Endodermal cell (in vitro differentiated cells): ENCODE measurements around the gene DOHH. TPM values are rescaled to one million over a fixed set of nuclear protein-coding genes. Genes with fewer than 3 reads are reported as not detected.

Source experiments
- DNase-seq: peaks from one replicate; pipeline ENCODE4 v3.0.0-alpha.2; 2017
- H3K27ac ChIP-seq: 2 replicates; pipeline ENCODE4 v1.5.1; 2013; ENCODE audit warnings: mild to moderate bottlenecking, low read depth, low read length, moderate library complexity
- H3K27me3 ChIP-seq: 2 replicates; pipeline ENCODE4 v1.6.1; 2013; ENCODE audit warnings: mild to moderate bottlenecking, low read length, moderate library complexity; ENCODE audit not compliant: insufficient read depth, control insufficient read depth, poor library complexity, severe bottlenecking
- H3K36me3 ChIP-seq: 2 replicates; pipeline ENCODE4 v1.7.0; 2013; ENCODE audit warnings: mild to moderate bottlenecking, low read length, moderate library complexity; ENCODE audit not compliant: control insufficient read depth, insufficient read depth
- H3K4me1 ChIP-seq: one replicate; pipeline ENCODE4 v1.7.0; 2013; ENCODE audit warnings: low read length; ENCODE audit not compliant: control insufficient read depth, insufficient read depth
- H3K4me3 ChIP-seq: 2 replicates; pipeline ENCODE4 v1.5.1; 2013; ENCODE audit warnings: mild to moderate bottlenecking, low read length, moderate library complexity
- H3K9ac ChIP-seq: 2 replicates; pipeline ENCODE4 v1.6.1; 2013; ENCODE audit warnings: mild to moderate bottlenecking, low read length, moderate library complexity; ENCODE audit not compliant: poor library complexity, severe bottlenecking; ENCODE audit errors: extremely low read depth
- H3K9me3 ChIP-seq: 2 replicates; pipeline ENCODE4 v1.6.1; 2013; ENCODE audit warnings: mild to moderate bottlenecking, low read length, moderate library complexity; ENCODE audit not compliant: control insufficient read depth
- H3K27ac Mint-ChIP-seq: 2 replicates; pipeline ENCODE4 v1.8.0; 2020; ENCODE audit warnings: mixed read lengths
- H3K27me3 Mint-ChIP-seq: 2 replicates; pipeline ENCODE4 v1.8.0; 2021; ENCODE audit warnings: mild to moderate bottlenecking, mixed read lengths; ENCODE audit not compliant: insufficient read depth
- H3K36me3 Mint-ChIP-seq: 2 replicates; pipeline ENCODE4 v1.8.0; 2020; ENCODE audit warnings: low read depth, mixed read lengths
- H3K4me1 Mint-ChIP-seq: 2 replicates; pipeline ENCODE4 v1.8.0; 2020; ENCODE audit warnings: mixed read lengths
- H3K4me3 Mint-ChIP-seq: 2 replicates; pipeline ENCODE4 v1.8.0; 2020; ENCODE audit warnings: mild to moderate bottlenecking, moderate library complexity, mixed read lengths
- H3K9me3 Mint-ChIP-seq: 2 replicates; pipeline ENCODE4 v1.8.0; 2020; ENCODE audit warnings: mild to moderate bottlenecking, mixed read lengths
- CTCF ChIP-seq: fragments of 200-600 bp; sonication (generic); conservative IDR thresholded peaks from 2 replicates; pipeline ENCODE4 v1.5.0; 2021; ENCODE audit warnings: antibody characterized with exemption, mild to moderate bottlenecking
- WGBS, 2 experiments: methylation state at CpG; one replicate each; pipeline versions ENCODE4 v1.1.5 to v1.1.7; 2013; ENCODE audit warnings: missing lambda C conversion rate in 2 of 2, mixed read lengths in 1 of 2; ENCODE audit not compliant: insufficient coverage in 1 of 2, insufficient read length in 1 of 2; 5-methylcytosine and 5-hydroxymethylcytosine counted together
- total RNA-seq, 2 donors: library from RNA; stranded (reverse); fragmentation: NEBNext Ultra II Directional in 1 of 2; extraction: Animal tissue kit (Norgen Biotek cat#: 25700) in 1 of 2; gene quantifications; 2 replicates in 1 of 2; 3 replicates in 1 of 2; pipeline ENCODE4 v1.2.1, GENCODE V29; 2021

DOHH gene
- total RNA-seq, 2 donors from 2014 or later, result 13.4 to 14.3 TPM

- H3K4me1 Mint-ChIP-seq, result peaks cover 10% of the 10 kb centered on the region
- no peak overlapping the region for H3K9ac ChIP-seq
- no peak overlapping the region for H3K27ac ChIP-seq
- no peaks in the 10 kb centered on the region for H3K27me3 Mint-ChIP-seq
- DNase-seq, result peak; percentile 62
- no peaks in the 10 kb centered on the region for H3K4me1 ChIP-seq
- no peak for TF ChIP-seq CTCF
- no peaks in the 10 kb centered on the region for H3K27me3 ChIP-seq
- H3K27ac Mint-ChIP-seq, result no peak overlapping the region
- H3K4me3 Mint-ChIP-seq, result no peak overlapping the region
- peaks cover 2% of the 10 kb centered on the region for H3K36me3 Mint-ChIP-seq
- no peaks in the 10 kb centered on the region for H3K9me3 ChIP-seq
- no peaks in the 10 kb centered on the region for H3K9me3 Mint-ChIP-seq
- WGBS, 2 experiments, result 86 to 87% methylated on average over 15 to 25 of the region's 25 CpGs
- no peak overlapping the region for H3K4me3 ChIP-seq
- H3K36me3 ChIP-seq, result no peaks in the 10 kb centered on the region
Observed at GRCh38 chr19:3441089-3441985, 59.1 kb downstream of the DOHH start.

Other genes starting within 250 kb of the DOHH start
- gene NFIC, start 134.1 kb downstream of the DOHH start, total RNA-seq, result 1 to 10 TPM; 5.2 to 6.6 TPM
- gene SMIM24, start 20.1 kb downstream of the DOHH start, total RNA-seq, result not detected
- gene SMIM44, start 17.2 kb downstream of the DOHH start, total RNA-seq, result not detected
- 10 to 100 TPM; 56.7 to 65.1 TPM for gene FZR1, start 5.6 kb upstream of the DOHH start, total RNA-seq
- 1 to 10 TPM; 4.6 to 5.7 TPM for gene TEKTIP1, start 38.5 kb upstream of the DOHH start, total RNA-seq
- gene MFSD12, start 56.9 kb upstream of the DOHH start, total RNA-seq, result 10 to 100 TPM; 48.2 to 62.4 TPM
- gene HMG20B, start 72.3 kb upstream of the DOHH start, total RNA-seq, result 100 to 1,000 TPM in 1 of 2 donors, 10 to 100 TPM in 1; 80.7 to 102 TPM
- gene GIPC3, start 84.8 kb upstream of the DOHH start, total RNA-seq, result 1 to 10 TPM in 1 of 2 donors, under 1 TPM in 1; 0.93 to 1.5 TPM
- gene TBXA2R, start 106.2 kb upstream of the DOHH start, total RNA-seq, result under 1 TPM; 0.29 to 0.42 TPM
- 10 to 100 TPM; 31.5 to 33.5 TPM for gene CACTIN, start 126.1 kb upstream of the DOHH start, total RNA-seq
- 10 to 100 TPM; 43.5 to 51.5 TPM for gene PIP5K1C, start 199.8 kb upstream of the DOHH start, total RNA-seq
- gene TJP3, start 207.7 kb upstream of the DOHH start, total RNA-seq, result 10 to 100 TPM; 15.7 to 25.9 TPM